Lung (tissue), 12 donors: ENCODE measurements around the gene NTN3. TPM values are rescaled to one million over a fixed set of nuclear protein-coding genes. Genes with fewer than 3 reads are reported as not detected.

Experiments used
- ATAC-seq: fragments of 200-7000 bp; cut with Tn5 transposase; one replicate; pipeline ENCODE4 v1.9.1; 2020; ENCODE audit warnings: moderate number of reproducible peaks; ENCODE audit not compliant: insufficient read depth, low FRiP score
- DNase-seq, 3 donors: peaks; one replicate each; pipeline ENCODE4 v3.0.0-alpha.2; 2013 to 2017
- H3K27ac ChIP-seq, 2 donors: one replicate each; pipeline ENCODE4 v1.5.1; 2013; ENCODE audit warnings: mild to moderate bottlenecking in 2 of 2, moderate library complexity in 2 of 2, control low read depth in 1 of 2, inconsistent platforms in 1 of 2, low read depth in 1 of 2, low read length in 1 of 2
- H3K27me3 ChIP-seq, 3 donors: one replicate each; pipeline ENCODE4 v1.5.1; 2013; ENCODE audit warnings: low read length in 2 of 3; ENCODE audit not compliant: control insufficient read depth in 3 of 3, insufficient read depth in 3 of 3
- H3K36me3 ChIP-seq, 4 donors: one replicate each; pipeline ENCODE4 v1.5.1; 2013; ENCODE audit warnings: low read length in 4 of 4, mild to moderate bottlenecking in 1 of 4, moderate library complexity in 1 of 4; ENCODE audit not compliant: control insufficient read depth in 4 of 4, insufficient read depth in 4 of 4
- H3K4me1 ChIP-seq, 5 donors: one replicate each; pipeline ENCODE4 v1.5.1; 2013; ENCODE audit warnings: low read length in 5 of 5, mild to moderate bottlenecking in 2 of 5, moderate library complexity in 1 of 5; ENCODE audit not compliant: control insufficient read depth in 5 of 5, insufficient read depth in 5 of 5
- H3K4me3 ChIP-seq: one replicate; pipeline ENCODE4 v1.5.1; 2013; ENCODE audit warnings: mild to moderate bottlenecking, control low read depth, moderate library complexity
- H3K9ac ChIP-seq, 2 donors: one replicate each; pipeline ENCODE4 v1.5.1; 2013; ENCODE audit warnings: low read length in 2 of 2, control low read depth in 1 of 2; ENCODE audit not compliant: insufficient read depth in 1 of 2
- H3K9me3 ChIP-seq, 4 donors: one replicate each; pipeline ENCODE4 v1.5.1; 2013; ENCODE audit warnings: low read length in 3 of 4, mild to moderate bottlenecking in 1 of 4, moderate library complexity in 1 of 4; ENCODE audit not compliant: control insufficient read depth in 4 of 4, insufficient read depth in 3 of 4
- WGBS, 2 donors: extraction: QIAGEN DNeasy Blood & Tissue Kit; methylation state at CpG; one replicate each; pipeline ENCODE4 v1.1.7; 2013; 5-methylcytosine and 5-hydroxymethylcytosine counted together
- polyA plus RNA-seq, 2 donors: library from polyadenylated mRNA; stranded (reverse); fragments of 200-250 nt; gene quantifications; one replicate each; pipeline ENCODE4 v1.2.1, GENCODE V29; 2013
- total RNA-seq, 2 donors: library from RNA; depleted of rRNA in 1 of 2; stranded (reverse); fragments of >200 nt in 1 of 2; gene quantifications; one replicate each; pipeline ENCODE4 v1.2.1, GENCODE V29; 2014 to 2021
- TF ChIP-seq, protein P1 (sequence below): IDR thresholded peaks from 2 replicates; pipeline ENCODE4 v1.5.1; 2012; ENCODE audit warnings: mild to moderate bottlenecking; ENCODE audit errors: control extremely low read depth, extremely low read depth
- donor health status: control.
- donor health status: control.
- donor health status: Bipolar disorder and iron deficiency.
- donor health status: healthy.
- donor health status: DM: yes; HTN: yes; CAD: no.

The NTN3 gene
- total and polyA plus RNA-seq, 4 donors: 0.06 to 2.4 TPM; not detected in 2

DNA sequence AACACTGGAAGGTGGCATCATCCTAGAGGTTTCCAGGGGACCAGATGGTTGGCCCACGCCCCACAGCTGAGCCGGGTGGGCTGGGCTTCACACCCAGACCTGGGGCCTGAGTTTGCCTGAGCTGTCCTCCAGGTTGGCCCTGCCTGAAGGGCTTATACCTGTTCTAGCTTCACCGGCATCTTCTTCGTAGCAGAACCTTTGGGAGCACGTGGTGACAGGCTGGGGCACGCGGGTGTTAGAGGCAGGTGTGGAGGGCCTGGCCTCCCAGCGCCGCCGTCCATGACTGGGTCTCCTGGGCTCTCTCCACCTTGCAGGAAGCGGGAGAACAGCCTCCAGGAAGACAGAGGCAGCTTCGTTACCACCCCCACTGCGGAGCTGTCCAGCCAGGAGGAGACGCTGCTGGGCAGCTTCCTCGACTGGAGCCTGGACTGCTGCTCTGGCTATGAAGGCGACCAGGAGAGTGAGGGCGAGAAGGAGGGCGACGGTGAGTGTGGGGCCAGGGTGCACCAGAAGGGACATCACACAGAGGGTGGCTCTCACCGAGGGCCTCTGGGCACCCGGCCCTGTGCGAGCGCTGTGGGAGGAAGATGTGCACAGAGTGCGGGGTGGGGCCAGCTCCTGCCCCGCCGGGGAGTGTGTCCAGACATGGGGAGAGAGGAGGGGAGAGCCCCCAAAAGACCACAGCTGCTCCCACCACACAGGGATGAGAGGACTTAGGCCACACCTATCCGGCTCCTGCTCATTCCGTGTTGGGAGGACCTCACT, 15.8 kb upstream of the NTN3 start:
- DNase-seq: no peak
- TF ChIP-seq, protein P1, sequence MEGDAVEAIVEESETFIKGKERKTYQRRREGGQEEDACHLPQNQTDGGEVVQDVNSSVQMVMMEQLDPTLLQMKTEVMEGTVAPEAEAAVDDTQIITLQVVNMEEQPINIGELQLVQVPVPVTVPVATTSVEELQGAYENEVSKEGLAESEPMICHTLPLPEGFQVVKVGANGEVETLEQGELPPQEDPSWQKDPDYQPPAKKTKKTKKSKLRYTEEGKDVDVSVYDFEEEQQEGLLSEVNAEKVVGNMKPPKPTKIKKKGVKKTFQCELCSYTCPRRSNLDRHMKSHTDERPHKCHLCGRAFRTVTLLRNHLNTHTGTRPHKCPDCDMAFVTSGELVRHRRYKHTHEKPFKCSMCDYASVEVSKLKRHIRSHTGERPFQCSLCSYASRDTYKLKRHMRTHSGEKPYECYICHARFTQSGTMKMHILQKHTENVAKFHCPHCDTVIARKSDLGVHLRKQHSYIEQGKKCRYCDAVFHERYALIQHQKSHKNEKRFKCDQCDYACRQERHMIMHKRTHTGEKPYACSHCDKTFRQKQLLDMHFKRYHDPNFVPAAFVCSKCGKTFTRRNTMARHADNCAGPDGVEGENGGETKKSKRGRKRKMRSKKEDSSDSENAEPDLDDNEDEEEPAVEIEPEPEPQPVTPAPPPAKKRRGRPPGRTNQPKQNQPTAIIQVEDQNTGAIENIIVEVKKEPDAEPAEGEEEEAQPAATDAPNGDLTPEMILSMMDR: no peak
- H3K4me3 ChIP-seq: no peak overlapping the region
- no peaks in the 10 kb centered on the region for H3K27me3 ChIP-seq
- 94 to 97% methylated on average over 28 of the region's 28 CpGs for WGBS, 2 donors
- H3K36me3 ChIP-seq: peaks cover 0 to 40% (median 12%) of the 10 kb centered on the region in 4 donors
- no peak for ATAC-seq
- no peak overlapping the region for H3K27ac ChIP-seq
- H3K9me3 ChIP-seq: peaks cover 0 to 2% (median 0%) of the 10 kb centered on the region in 4 donors
- H3K9ac ChIP-seq: no peak overlapping the region
- H3K4me1 ChIP-seq: peaks cover 0 to 9% (median 0%) of the 10 kb centered on the region in 5 donors

DNA sequence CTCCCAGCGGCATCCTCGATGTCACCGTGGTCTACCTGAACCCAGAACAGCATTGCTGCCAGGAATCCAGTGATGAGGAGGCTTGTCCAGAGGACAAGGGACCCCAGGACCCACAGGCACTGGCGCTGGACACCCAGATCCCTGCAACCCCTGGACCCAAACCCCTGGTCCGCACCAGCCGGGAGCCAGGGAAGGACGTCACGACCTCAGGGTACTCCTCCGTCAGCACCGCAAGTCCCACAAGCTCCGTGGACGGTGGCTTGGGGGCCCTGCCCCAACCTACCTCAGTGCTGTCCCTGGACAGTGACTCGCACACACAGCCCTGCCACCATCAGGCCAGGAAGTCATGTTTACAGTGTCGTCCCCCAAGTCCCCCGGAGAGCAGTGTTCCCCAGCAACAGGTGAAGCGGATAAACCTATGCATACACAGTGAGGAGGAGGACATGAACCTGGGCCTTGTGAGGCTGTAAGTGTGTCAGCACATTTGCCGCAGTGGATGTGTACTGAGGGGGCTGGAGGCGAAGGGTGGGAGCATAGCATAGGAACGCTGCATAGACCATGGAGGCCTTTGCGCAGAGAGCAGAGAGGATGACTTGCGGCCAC, 14.4 kb upstream of the NTN3 start:
- TF ChIP-seq, protein P1: no peak
- 95 to 97% methylated on average over 21 of the region's 21 CpGs for WGBS, 2 donors
- peaks cover 0 to 16% (median 0%) of the 10 kb centered on the region in 5 donors for H3K4me1 ChIP-seq
- peaks cover 0 to 38% (median 12%) of the 10 kb centered on the region in 4 donors for H3K36me3 ChIP-seq
- no peak overlapping the region for H3K9ac ChIP-seq
- DNase-seq (no peak), ATAC-seq (no peak)
- H3K4me3 ChIP-seq: no peak overlapping the region
- H3K27me3 ChIP-seq: no peaks in the 10 kb centered on the region
- peaks cover 0 to 2% (median 0%) of the 10 kb centered on the region in 4 donors for H3K9me3 ChIP-seq
- no peak overlapping the region for H3K27ac ChIP-seq

DNA sequence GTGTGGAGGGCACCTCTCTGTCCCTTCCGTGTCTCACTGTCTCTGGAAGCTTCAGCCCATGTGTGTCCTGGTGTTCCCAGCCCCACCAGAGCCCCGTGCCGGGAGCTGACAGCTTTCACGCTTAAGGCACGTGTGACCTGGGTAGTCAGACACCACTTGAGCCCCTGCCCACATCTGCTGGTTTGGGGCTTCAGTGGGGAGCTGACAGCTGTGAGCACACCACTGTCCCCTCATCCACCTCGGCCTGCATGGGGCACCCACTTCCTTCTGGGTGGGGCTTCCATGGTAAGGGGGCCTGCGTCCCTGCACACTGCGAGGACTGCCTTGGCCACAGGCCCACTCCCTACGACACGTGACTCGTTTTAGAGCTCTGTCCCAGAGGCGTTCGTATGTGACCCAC, 13.8 kb upstream of the NTN3 start:
- Histone ChIP-seq H3K36me3 (peaks cover 0 to 34% (median 9%) of the 10 kb centered on the region in 4 donors), H3K9me3 (peaks cover 0 to 2% (median 0%) of the 10 kb centered on the region in 4 donors), H3K9ac (no peak overlapping the region), H3K27ac (no peak overlapping the region), H3K4me1 (peaks cover 0 to 16% (median 0%) of the 10 kb centered on the region in 5 donors), H3K4me3 (no peak overlapping the region), H3K27me3 (no peaks in the 10 kb centered on the region)
- TF ChIP-seq, protein P1: no peak
- DNase-seq (no peak), ATAC-seq (no peak)
- WGBS, 2 donors: 80 to 86% methylated on average over 13 of the region's 13 CpGs
